Measurements from ENCODE around the gene FBXO21.
"Not testable (repeated sequence)": the region's sequence is repeated elsewhere in the genome, so short reads cannot be mapped to it uniquely, and the experiment has no call there.

FBXO21 gene

GRCh38 chr12:117134721-117135120 is 55.5 kb downstream of the FBXO21 start:
- DNase-seq (ENCODE audit: low read depth in 2 of 2): no peak

DNA sequence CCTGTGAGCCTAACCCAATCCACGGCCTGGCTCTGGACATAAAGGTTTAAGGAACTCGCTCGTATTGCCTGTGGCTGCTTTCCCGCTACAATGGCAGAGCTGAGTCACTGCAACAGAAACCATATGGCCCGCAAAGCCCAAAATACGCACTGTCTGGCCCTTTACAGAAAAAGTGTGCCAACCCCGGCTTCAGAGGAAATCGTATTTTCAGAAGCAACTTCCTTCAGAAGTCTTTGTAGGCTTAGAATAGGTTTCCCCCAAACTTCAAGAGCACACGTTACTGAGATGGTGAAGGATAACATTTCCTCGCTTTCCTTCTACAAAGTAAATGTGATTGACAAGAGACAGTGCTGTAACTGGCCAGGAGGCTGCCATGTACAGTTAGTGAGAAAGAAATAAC is 56.2 kb downstream of the FBXO21 start:
- peak in 1 of 2 donors; percentile 22 for DNase-seq (ENCODE audit: low read depth in 2 of 2)

DNA sequence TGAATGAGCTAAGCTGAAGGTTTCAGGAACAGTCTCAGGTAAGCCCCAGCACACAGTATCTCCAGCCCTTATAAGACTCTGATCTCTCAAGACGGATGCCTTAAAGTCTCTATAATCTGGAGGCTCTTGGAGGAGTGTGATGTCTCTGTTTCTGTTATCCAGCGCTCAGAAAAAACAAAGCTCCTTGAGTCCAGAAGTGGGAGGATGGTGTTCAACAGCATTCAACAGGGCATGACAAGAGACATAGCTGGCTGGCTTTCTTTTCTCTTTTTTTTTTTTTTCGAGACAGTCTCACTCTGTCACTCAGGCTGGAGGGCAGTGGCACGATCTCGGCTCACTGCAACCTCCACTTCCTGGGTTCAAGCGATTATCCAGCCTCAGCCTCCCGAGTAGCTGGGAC is 59.5 kb downstream of the FBXO21 start:
- DNase-seq (ENCODE audit: low read depth in 2 of 2): no peak

DNA sequence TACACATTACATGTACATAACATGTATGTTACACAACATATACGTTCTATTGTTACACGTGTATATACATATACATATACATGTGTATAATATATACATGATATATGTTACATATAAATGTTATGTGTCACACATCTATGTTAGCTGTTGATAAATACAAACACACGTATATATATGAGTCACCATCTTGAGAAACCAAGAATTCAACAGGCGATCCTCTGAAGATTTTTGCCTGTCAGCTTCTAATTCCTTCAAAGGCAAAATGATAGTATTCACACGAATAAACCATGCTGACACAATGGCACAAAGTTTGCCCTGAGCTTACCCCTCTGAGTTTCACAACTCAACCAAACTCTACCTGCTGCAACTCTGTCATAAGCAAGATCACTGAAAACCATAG is 60.9 kb downstream of the FBXO21 start:
- no peak for DNase-seq (ENCODE audit: low read depth in 2 of 2)

DNA sequence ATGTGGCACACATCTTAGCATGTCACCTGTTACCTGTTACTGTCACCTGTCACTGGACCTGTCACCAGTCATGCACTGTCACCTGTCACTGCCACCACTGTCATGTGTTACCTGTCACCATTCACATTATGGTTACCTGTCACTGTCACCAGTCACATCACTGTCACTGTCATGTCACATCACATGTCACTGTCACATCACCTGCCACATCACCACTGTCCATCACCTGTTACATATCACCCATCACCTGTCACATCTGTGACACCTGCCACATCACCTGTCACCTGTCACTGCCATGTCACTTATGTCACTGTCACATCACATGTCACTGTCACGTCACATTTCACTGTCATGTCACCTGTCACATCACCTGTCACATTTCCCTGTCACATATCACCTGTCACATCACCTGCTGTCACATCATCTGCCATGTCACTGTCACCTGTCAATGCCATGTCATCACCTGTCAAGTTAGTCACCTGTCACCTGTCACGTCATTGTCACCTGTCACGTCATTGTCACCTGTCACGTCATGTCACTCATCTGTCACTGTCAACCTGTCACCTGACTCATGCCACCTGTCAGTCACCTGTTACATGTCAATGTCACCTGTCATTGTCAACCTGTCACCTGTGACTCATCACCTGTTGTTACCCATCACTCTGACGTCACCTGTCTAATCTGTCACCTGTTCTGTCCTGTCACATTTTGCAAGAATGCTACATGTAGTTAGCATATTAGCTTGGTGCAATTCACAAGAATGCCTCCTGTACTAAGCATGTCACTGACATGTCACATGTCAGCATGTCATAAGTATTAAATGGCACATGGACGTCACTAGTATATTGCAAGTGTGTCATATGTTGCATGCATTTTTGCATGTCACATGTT is 62.1 kb downstream of the FBXO21 start:
- DNase-seq (ENCODE audit: low read depth in 2 of 2): no peak

DNA sequence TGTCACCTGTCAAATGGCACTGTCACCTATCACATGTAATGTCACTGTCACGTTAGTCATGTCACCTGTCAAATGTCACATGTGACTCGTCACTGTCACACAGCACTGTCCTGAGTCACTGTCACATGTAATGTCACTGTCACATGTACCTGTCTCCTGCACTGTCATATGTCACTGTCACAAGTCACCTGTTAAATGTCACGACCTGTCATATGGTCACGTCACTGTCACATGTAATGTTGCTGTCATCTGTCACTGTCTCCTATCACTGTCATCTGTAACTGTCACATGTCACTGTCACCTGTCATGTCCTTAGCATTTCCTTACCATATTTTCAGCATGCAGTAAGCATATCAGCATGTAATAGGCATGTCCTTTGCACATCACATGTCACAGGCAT is 63.9 kb downstream of the FBXO21 start:
- no peak for DNase-seq (ENCODE audit: low read depth in 2 of 2)

- DNase-seq (ENCODE audit: low read depth in 2 of 2): no peak
These were observed 64.5 kb downstream of the FBXO21 start for GRCh38 chr12:117125767-117126166.

DNA sequence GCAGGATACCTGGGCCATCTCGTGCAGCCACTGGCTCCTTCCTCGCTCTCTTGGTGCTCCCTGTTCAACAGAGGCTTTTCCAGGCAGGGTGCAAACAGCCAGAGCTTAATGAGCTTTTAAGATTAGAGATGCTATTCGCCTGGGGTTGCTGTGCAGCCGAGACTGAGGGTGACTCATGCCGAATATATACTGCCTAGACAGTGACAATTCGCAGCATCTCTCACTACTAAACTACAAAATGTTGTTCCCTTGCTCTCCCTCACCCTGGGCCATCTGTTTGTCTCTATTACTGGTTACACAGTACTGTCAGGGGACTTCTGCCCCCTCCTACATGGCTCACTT is 65.0 kb downstream of the FBXO21 start:
- no peak for DNase-seq (ENCODE audit: low read depth in 2 of 2)

DNA sequence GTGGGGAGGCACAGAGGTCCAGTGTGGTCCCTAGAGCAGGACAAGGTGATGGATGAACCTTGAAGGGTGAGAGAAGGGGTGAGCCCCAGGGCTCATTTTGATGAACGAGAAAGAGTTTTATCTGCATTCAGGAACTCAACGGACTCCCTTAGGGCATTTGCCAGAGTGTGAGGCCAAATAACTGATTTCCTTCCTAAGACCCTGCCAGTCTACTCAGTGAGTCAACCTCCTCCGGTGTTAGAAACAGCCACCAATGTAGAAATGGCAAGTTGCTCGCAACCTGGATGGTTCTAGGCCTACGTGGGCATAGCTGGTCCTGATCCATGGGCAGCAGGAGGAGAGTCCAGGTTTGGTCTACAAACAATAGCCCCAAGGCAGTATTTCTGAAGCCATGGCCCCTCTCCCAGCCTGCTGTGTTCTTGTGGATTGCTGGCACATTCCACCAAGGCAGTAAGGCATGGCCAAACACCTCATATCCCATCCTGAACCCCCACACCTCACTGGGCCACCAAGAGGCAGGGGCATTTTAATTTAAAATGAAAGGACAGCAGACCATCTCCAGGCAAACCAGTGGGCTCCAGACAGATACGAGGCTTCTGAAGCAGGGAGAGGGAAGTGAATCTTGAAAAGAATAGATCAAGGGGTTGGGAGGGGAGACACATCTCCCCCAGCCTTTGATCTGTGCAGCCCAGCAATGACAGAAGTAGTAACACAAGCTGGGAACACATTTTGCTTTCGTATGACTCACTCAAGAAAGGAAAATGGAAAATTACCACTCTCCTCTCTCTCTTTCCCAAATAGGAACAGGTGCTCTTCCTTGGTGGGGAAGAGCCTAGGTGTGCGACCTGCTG is 65.6 kb downstream of the FBXO21 start:
- DNase-seq (ENCODE audit: low read depth in 2 of 2): no peak

DNA sequence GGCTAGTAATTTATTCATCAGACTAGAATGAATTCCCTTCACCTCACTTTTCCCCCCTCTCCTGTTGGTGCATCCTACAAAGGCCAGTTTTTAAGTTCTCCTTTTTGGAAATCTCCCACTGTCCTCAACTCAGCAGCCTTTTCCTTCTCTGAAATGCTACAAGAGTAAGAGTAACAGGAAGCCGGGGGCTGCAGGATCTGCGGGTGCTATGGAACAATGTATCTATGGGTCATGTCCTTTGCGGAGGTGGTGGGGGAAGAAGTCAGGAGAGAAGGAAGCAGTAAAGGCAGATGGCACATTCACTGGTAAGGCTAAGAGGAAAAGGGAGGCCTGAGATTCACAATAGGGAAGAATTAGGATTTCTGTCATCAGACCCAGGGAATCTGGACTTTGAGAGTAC is 68.8 kb downstream of the FBXO21 start:
- DNase-seq (ENCODE audit: low read depth in 2 of 2): no peak

DNA sequence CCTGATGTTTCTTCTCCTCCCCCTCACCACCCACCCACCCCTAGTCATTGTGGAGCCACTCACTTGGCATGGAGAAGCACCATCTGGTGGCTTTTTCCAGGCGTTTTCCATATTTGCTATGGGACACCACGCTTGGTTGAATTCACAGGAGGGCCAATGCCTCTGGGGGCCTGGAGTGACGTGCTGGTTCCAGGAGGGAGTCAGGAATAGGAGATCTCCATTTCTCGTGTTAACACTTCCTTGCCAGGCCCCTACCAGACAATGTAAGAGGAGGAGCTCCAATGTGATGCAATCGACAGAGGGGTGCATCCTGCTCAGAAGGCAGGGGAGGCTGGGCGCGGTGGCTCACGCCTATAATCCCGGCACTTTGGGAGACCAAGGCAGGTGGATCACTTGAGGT is 69.5 kb downstream of the FBXO21 start:
- DNase-seq (ENCODE audit: low read depth in 2 of 2): no peak

DNA sequence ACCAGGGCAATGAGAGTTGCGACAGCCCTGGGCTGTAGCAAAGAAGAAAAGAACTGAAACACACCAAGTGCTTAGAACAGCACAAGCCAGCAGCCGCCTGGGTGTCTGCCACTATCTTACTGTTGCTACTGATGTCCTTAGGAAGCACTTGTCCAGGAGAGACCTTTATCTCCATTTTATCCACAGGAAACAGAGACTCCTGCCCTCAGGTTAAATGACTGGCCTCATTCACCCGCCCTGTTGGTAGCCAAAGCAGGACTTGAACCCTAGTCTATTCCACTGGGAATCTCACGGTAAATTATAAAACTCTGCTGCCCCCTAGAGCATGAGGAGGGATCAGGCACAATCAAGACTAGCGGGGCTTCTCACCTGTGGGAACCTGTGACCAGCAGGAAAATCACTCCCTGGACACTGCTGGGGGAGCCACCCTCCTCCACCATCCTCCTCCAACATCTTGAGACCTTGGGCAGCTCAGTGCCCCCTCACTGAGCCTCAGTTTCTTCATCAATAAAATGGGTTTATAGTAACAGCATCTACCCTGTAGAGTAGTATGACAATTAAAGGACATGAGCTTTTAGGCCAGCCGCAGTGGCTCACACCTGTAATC is 70.6 kb downstream of the FBXO21 start:
- DNase-seq (ENCODE audit: low read depth in 2 of 2): no peak

DNA sequence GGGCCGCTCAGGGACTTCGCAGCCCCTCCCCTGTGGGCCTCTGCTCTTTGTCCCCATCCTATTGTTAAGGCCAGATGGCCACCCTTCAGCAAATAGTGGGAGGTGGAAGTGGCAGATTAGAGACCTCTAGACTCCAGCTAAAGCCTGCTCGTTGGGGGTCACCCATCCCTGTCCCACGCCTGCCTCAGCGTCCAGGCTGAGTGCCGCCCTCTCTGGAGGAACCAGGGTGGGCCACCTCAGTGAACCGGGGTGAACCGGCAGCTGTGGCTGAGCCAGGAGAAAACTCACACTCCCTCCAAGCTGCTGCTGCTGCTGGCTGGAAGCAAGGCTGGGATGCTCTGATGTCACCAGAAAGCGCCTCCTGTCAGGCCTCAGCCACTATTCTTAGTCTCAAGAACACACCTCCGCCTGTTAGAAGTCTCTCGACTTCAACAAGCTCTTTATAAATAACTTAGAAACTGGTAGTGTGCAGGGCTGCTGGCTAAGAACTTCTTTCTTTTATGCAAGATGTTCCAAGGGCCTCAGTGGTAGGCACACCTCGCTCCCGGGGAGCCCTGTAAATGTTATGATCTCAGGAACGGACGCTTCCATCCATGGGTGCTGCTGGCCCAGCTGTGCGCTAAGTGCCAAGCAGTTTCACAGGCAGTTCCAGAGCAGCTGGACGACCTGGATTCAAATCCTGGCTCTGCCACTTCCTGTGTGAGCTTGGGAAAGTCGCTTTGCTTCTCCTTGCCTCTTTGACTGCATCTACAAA is 71.3 kb downstream of the FBXO21 start:
- DNase-seq (ENCODE audit: low read depth in 2 of 2): no peak

- no peak for DNase-seq (ENCODE audit: low read depth in 2 of 2)
These were observed 75.5 kb downstream of the FBXO21 start for GRCh38 chr12:117114784-117115183.

DNA sequence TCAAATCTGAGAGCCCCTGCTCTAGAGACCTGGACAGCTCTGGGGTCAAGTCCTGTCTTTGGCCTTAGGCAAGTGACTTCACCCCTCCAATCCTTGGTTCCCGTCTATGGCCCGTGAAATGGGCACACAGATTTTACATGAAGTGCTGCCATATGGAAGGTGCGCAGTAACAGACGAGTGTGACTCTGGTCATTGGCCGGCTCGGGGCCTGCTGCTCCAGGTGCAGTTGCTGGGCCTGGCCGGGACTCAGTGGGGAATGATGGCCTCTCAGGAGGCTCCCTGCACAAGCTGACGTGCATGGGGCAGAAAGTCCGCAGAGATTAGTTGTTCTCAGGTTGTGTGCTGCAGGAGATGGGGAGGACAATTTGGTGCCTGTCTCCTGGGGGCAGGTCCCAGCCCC is 77.0 kb downstream of the FBXO21 start:
- DNase-seq (ENCODE audit: low read depth in 2 of 2): no peak

- no peak for DNase-seq (ENCODE audit: low read depth in 2 of 2)
These were observed 78.3 kb downstream of the FBXO21 start for GRCh38 chr12:117111821-117112595.

DNA sequence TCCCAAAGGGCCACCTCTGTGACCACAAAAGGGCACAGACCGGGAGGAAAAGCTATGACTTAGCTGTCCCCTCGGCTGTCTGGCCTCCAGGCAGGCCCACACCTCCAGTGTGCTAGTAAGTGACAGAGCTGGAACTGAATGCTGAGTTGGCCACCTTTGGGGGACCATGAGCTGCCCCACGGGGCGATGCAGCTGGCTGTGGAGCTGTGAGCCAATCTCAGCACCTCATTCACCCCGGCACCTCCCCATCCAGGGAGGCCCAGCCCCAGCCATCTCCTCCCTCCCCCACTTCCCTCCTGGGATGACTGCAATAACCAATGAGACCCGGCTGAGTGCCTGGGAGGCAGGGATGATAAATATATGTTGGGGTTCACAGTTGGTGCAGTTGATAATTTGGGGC is 78.9 kb downstream of the FBXO21 start:
- DNase-seq (ENCODE audit: low read depth in 2 of 2): no peak

GRCh38 chr12:117109943-117110635 is 80.2 kb downstream of the FBXO21 start:
- DNase-seq (ENCODE audit: low read depth in 2 of 2): no peak

DNA sequence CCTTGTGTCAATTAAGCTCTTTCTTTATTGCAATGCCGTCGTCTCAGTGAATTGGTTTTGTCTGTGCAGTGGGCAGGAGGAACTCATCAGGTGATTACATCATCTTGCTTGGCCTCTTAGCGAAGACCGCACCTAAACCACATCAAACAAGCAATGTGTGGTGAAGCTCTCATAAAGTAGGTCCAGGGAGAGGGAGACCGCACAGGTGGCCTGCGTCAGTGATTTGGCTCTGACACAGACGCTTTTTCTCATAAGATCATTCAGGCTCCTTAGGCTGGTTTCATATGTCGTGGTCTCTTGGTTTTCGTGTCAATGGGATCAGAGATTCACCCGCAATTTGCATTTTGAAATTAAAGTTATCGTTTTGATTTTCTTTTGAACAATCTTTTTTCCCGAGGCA is 84.4 kb downstream of the FBXO21 start:
- DNase-seq (ENCODE audit: low read depth in 2 of 2): no peak

DNA sequence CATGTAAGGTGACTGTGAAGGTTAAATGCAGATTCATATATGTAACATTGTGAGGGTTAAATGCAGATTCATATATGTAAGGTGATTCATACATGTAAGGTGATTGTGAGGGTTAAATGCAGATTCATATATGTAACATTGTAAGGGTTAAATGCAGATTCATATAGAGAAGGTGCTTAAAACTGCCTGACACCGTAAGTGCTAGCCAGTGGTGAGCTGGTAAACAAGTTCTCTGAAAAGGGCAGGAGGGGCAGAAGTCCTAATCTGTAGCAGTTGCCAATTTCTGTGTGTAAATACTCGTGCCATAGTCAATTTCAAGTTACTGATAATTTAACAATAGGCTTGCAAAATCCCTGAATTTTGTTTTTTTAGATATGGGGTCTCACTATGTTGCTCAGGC is 86.3 kb downstream of the FBXO21 start:
- not testable (repeated sequence) for DNase-seq (ENCODE audit: low read depth in 2 of 2)

GRCh38 chr12:117102800-117103181 is 87.5 kb downstream of the FBXO21 start:
- no peak for DNase-seq (ENCODE audit: low read depth in 2 of 2)
